Large intestine (tissue), 3 donors: ENCODE results near the gene NUDT3. TPM values are rescaled to one million over a fixed set of nuclear protein-coding genes. Genes with fewer than 3 reads are reported as not detected.

Experiments
- DNase-seq, 2 donors: peaks; one replicate each; pipeline versions ENCODE4 v3.0.0 to v3.0.0-alpha.2; 2013
- H3K27ac ChIP-seq: one replicate; pipeline ENCODE4 v1.5.1; 2013; ENCODE audit warnings: low read length
- H3K27me3 ChIP-seq: 2 replicates; pipeline ENCODE4 v1.6.1; 2013; ENCODE audit warnings: low read length; ENCODE audit not compliant: control insufficient read depth, insufficient read depth
- H3K36me3 ChIP-seq: 2 replicates; pipeline ENCODE4 v1.6.1; 2013; ENCODE audit warnings: low read length; ENCODE audit not compliant: control insufficient read depth, insufficient read depth
- H3K4me1 ChIP-seq: one replicate; pipeline ENCODE4 v1.6.1; 2013; ENCODE audit warnings: low read length; ENCODE audit not compliant: control insufficient read depth, insufficient read depth
- H3K4me3 ChIP-seq: one replicate; pipeline ENCODE4 v1.5.1; 2013; ENCODE audit warnings: low read length
- H3K9me3 ChIP-seq: one replicate; pipeline ENCODE4 v1.6.1; 2013; ENCODE audit warnings: mild to moderate bottlenecking, low read depth, low read length, moderate library complexity; ENCODE audit not compliant: control insufficient read depth
- WGBS: methylation state at CpG from one replicate; pipeline ENCODE4 v1.1.5; 2013; ENCODE audit warnings: low lambda C conversion rate; ENCODE audit not compliant: insufficient coverage; 5-methylcytosine and 5-hydroxymethylcytosine counted together
- polyA plus RNA-seq: library from polyadenylated mRNA; unstranded; fragments of 120-200 nt; gene quantifications from one replicate; pipeline ENCODE4 v1.2.1, GENCODE V29; 2013

The NUDT3 gene
- polyA plus RNA-seq, 1 donor: 13.5 TPM

GRCh38 chr6:34235307-34236130, 156.9 kb downstream of the NUDT3 start:
- no CpG with 5 or more reads among the region's 75 CpGs for WGBS

GRCh38 chr6:34234667-34235306, 157.7 kb downstream of the NUDT3 start:
- 50% methylated on average over 2 of the region's 53 CpGs for WGBS
- Histone ChIP-seq H3K4me1 (peaks cover 22% of the 10 kb centered on the region), H3K36me3 (no peaks in the 10 kb centered on the region), H3K9me3 (peaks cover 7% of the 10 kb centered on the region), H3K27me3 (no peaks in the 10 kb centered on the region), H3K4me3 (no peak overlapping the region), H3K27ac (peak overlapping the region; percentile 60)
- no peak for DNase-seq

More at GRCh38 chr6:34235307-34236130, 156.9 kb downstream of the NUDT3 start:
- Histone ChIP-seq H3K36me3 (no peaks in the 10 kb centered on the region), H3K4me3 (peak overlapping the region; percentile 71), H3K27ac (peak overlapping the region; percentile 97), H3K4me1 (peaks cover 25% of the 10 kb centered on the region), H3K27me3 (no peaks in the 10 kb centered on the region), H3K9me3 (peaks cover 7% of the 10 kb centered on the region)
- peak; percentile 60 to 88 for DNase-seq

- no peak overlapping the region for H3K27ac ChIP-seq
- WGBS: no CpG with 5 or more reads among the region's 7 CpGs
- H3K9me3 ChIP-seq: peaks cover 7% of the 10 kb centered on the region
- DNase-seq: peak in 1 of 2 donors; percentile 24
- H3K27me3 ChIP-seq: no peaks in the 10 kb centered on the region
- no peak overlapping the region for H3K4me3 ChIP-seq
- no peaks in the 10 kb centered on the region for H3K36me3 ChIP-seq
- peaks cover 13% of the 10 kb centered on the region for H3K4me1 ChIP-seq
Measured at GRCh38 chr6:34233867-34234266, 158.6 kb downstream of the NUDT3 start.

DNA sequence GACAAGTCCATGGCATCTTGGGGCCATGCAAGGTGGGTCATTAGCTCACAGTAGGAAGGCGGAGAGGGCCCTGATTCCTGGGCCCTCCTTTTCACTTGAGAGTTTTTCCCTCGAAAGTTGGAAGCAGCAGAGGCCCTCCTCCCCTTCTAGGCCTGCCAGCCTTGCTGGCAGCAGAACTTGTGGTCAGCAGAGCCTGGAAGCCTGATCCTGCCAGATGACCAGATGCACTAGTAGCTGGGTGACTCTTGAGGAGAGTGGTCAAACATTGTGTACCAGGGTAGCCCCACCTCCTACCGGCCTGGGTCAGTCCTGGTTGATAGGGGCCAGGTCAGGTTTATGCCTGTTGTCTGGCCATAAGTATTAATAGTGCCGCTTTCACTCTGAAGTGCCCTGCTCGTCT, 159.6 kb downstream of the NUDT3 start:
- Histone ChIP-seq H3K4me3 (no peak overlapping the region), H3K27me3 (no peaks in the 10 kb centered on the region), H3K4me1 (peaks cover 6% of the 10 kb centered on the region), H3K9me3 (peaks cover 7% of the 10 kb centered on the region), H3K27ac (no peak overlapping the region), H3K36me3 (no peaks in the 10 kb centered on the region)
- WGBS: no CpG with 5 or more reads among the region's 5 CpGs
- no peak for DNase-seq

DNA sequence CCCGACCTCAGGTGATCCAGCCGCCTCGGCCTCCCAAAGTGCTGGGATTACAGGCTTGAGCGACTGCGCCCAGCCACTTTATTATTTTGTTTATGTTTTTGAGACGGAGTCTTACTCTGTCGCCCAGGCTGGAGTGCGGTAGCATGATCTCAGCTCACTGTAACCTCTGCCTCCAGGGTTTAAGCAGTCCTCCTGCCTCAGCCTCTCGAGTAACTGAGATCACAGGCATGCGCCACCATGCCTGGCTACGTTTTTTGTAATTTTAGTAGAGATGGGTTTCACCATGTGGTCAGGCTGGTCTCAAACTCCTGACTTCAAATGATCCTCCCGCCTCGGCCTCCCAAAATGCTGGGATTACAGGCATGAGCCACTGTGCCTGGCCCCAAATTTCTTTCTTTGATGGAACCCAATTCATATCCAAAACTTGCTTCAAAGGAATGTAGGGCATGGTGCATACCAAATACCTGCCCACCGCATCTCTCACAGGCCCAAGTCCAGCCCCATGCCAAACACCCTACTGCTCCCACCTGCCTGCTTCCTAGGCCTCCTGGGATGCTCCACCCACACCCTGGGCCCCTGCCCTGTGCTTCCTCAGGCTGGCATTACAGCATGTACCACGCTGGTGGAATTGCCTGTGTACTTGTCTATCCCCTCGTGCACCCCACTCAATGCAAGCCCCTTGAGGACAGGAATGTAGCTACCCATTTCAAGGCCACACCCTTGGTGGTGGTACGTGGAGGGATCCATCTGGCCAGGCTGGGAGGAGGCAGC, 160.7 kb downstream of the NUDT3 start:
- H3K4me3 ChIP-seq: no peak overlapping the region
- 80% methylated on average over 1 of the region's 17 CpGs for WGBS

GRCh38 chr6:34230653-34231371, 161.7 kb downstream of the NUDT3 start:
- Histone ChIP-seq H3K9me3 (peaks cover 6% of the 10 kb centered on the region), H3K4me3 (no peak overlapping the region), H3K36me3 (no peaks in the 10 kb centered on the region), H3K27me3 (no peaks in the 10 kb centered on the region), H3K27ac (no peak overlapping the region), H3K4me1 (peaks cover under 1% of the 10 kb centered on the region)
- no peak for DNase-seq
- WGBS: 92% methylated on average over 2 of the region's 5 CpGs

More for the DNA sequence above, 160.7 kb downstream of the NUDT3 start:
- Histone ChIP-seq H3K36me3 (no peaks in the 10 kb centered on the region), H3K27ac (no peak overlapping the region), H3K9me3 (peaks cover 7% of the 10 kb centered on the region), H3K4me1 (peaks cover 6% of the 10 kb centered on the region), H3K27me3 (no peaks in the 10 kb centered on the region)
- no peak for DNase-seq

- no peak for DNase-seq
- H3K9me3 ChIP-seq: peaks cover 3% of the 10 kb centered on the region
- H3K36me3 ChIP-seq: no peaks in the 10 kb centered on the region
- H3K27me3 ChIP-seq: no peaks in the 10 kb centered on the region
- WGBS: 100% methylated on average over 1 of the region's 8 CpGs
- H3K4me1 ChIP-seq: no peaks in the 10 kb centered on the region
- H3K27ac ChIP-seq: no peak overlapping the region
- H3K4me3 ChIP-seq: no peak overlapping the region
Measured at GRCh38 chr6:34229877-34230276, 162.6 kb downstream of the NUDT3 start.

Other genes with a start within 250 kb of the NUDT3 start
- 0.46 TPM for gene GRM4, start 246.6 kb downstream of the NUDT3 start, polyA plus RNA-seq
- 208 TPM for gene HMGA1, start 155.8 kb downstream of the NUDT3 start, polyA plus RNA-seq
- gene SMIM29, start 143.7 kb downstream of the NUDT3 start, polyA plus RNA-seq: 10.1 TPM
- gene RPS10, start 33.4 kb upstream of the NUDT3 start, polyA plus RNA-seq: 2,184 TPM
- gene PACSIN1, start 73.4 kb upstream of the NUDT3 start, polyA plus RNA-seq: 0.33 TPM
- gene SPDEF, start 163.7 kb upstream of the NUDT3 start, polyA plus RNA-seq: 11.6 TPM